Measurements from ENCODE around the gene SRSF6.
"Not testable (repeated sequence)": the region's sequence is repeated elsewhere in the genome, so short reads cannot be mapped to it uniquely, and the experiment has no call there.

The SRSF6 gene

DNA sequence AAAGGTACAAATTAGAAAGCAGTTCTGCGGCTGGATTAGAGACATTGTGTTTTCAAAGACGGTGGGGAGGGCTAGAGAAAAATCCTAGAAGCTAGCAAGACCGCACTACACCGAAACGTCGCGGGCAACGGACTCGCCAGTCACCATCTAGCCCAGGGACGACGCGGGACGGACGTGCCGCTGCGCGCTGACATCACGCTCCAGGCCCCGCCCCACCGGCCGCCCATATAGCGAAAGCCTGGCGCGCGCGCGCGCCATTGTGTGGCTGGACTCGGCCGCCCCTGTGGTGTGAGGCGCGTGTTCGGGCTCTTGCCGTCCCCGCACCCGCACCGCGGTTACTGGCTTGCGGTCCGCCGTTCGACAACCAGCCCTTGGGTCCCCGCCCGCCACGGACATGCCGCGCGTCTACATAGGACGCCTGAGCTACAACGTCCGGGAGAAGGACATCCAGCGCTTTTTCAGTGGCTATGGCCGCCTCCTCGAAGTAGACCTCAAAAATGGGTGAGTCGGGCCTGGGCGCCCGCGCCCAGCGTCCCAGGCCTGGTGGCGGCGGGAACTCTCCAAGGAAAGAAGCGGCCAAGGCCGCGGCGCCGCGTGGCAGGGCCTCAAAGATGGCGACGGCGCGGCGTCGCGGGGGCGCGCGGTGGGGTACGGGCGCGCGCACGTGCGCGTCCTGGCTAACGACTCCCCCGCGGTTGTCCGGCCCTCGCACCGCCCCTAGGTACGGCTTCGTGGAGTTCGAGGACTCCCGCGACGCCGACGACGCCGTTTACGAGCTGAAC, at the start of gene SRSF6:
SRSF6 (plus strand) TSS at position 257 of the 782 bp plus-strand sequence; CDS start at position 395, 138 bp downstream.
- peaks cover 40% of the 10 kb centered on the region for H3K36me3 ChIP-seq (ENCODE audit: control insufficient read depth, insufficient read depth, low read length)
- peak within 1 kb of the TSS; percentile 100 for H3K27ac ChIP-seq (ENCODE audit: low read depth, low read length)
- H3K9me3 ChIP-seq (ENCODE audit: control insufficient read depth, insufficient read depth, low read depth, low read length) = no peaks in the 10 kb centered on the region
- H3K4me1 ChIP-seq (ENCODE audit: control insufficient read depth, insufficient read depth, low read length) = 0 out of 2 replicates have a peak, but pooled peaks cover 4% of the 10 kb centered on the region
- peak within 1 kb of the TSS; percentile 87 for H3K4me3 ChIP-seq (ENCODE audit: low read depth, low read length)
- H3K9ac ChIP-seq (ENCODE audit: low read length) = peak within 1 kb of the TSS; percentile 100
- H3K27me3 ChIP-seq (ENCODE audit: control insufficient read depth, insufficient read depth, low read length) = no peaks in the 10 kb centered on the region

- Histone ChIP-seq H3K27ac (ENCODE audit: low read depth, low read length) (no peak overlapping the region), H3K9me3 (ENCODE audit: control insufficient read depth, insufficient read depth, low read depth, low read length) (peaks cover 16% of the 10 kb centered on the region; the same call in 1 of the 2 replicates), H3K4me3 (ENCODE audit: low read depth, low read length) (no peak overlapping the region), H3K36me3 (ENCODE audit: control insufficient read depth, insufficient read depth, low read length) (no peaks in the 10 kb centered on the region), H3K9ac (ENCODE audit: low read length) (no peak overlapping the region), H3K27me3 (ENCODE audit: control insufficient read depth, insufficient read depth, low read length) (peaks cover 8% of the 10 kb centered on the region; the same call in 1 of the 2 replicates), H3K4me1 (ENCODE audit: control insufficient read depth, insufficient read depth, low read length) (no peaks in the 10 kb centered on the region)
Measured at GRCh38 chr20:43408848-43409576, 48.7 kb upstream of the SRSF6 start.

DNA sequence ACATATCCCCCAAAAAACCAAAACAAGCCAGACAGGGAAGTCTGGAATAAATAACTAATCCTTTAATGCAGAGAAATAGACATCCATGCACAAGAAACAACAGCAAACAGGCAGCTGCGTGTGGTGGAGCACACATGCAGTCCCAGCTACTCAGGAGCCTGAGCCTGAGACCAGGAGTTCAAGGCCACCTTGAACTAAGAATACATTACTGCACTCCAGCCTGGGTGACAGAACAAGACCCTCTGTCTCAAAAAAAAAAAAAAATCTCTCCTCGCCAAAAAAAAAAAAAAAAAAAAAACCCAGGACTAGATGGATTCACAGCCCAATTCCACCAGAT, 48.2 kb upstream of the SRSF6 start:
- Histone ChIP-seq H3K4me1 (ENCODE audit: control insufficient read depth, insufficient read depth, low read length) (no peaks in the 10 kb centered on the region), H3K9me3 (ENCODE audit: control insufficient read depth, insufficient read depth, low read depth, low read length) (peaks cover 16% of the 10 kb centered on the region; the same call in 1 of the 2 replicates)

DNA sequence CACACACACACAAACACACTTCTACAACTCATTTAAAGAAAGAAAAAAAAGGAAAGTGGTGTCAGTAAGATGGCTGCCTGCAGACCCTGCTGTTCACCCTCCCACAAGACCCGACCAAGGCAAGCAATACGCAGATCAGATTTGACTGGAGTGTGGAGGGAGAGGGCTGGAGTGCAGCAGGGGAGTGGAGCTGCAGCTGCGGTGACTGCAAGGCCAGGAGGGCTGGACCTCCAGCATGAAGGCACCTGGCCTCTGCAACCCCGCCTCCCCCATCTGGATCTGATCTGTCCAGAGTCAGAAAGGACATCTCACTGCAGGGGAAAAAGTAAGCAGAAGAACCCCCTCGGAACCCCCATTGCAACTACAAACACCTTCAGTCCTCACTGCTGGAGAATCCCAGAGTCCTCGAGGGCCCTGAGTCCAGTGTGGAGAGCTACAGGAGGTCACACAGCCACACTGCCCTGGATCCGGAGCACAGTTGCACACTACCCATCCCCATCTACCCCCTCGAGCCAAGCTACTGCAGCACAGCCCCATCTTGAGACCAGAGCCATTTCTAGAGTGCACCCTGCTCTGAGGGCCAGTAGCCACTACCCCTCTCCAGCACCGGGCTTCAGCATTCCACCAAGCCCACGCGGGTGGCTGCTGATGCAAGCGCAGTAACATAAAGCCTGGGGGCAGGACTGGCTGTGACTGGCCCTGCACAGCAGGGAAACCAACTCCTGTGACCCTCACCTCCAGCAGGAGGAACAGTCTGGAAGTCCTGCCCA, 41.9 kb upstream of the SRSF6 start:
- Histone ChIP-seq H3K27me3 (ENCODE audit: control insufficient read depth, insufficient read depth, low read length) (no peaks in the 10 kb centered on the region), H3K4me3 (ENCODE audit: low read depth, low read length) (no peak overlapping the region), H3K9me3 (ENCODE audit: control insufficient read depth, insufficient read depth, low read depth, low read length) (peaks cover 21% of the 10 kb centered on the region), H3K4me1 (ENCODE audit: control insufficient read depth, insufficient read depth, low read length) (peaks cover 10% of the 10 kb centered on the region; the same call in 1 of the 2 replicates), H3K36me3 (ENCODE audit: control insufficient read depth, insufficient read depth, low read length) (no peaks in the 10 kb centered on the region), H3K9ac (ENCODE audit: low read length) (no peak overlapping the region), H3K27ac (ENCODE audit: low read depth, low read length) (no peak overlapping the region)

More for the DNA sequence above, 48.2 kb upstream of the SRSF6 start:
- H3K36me3 ChIP-seq (ENCODE audit: control insufficient read depth, insufficient read depth, low read length) = no peaks in the 10 kb centered on the region
- no peak overlapping the region for H3K9ac ChIP-seq (ENCODE audit: low read length)
- no peak overlapping the region for H3K4me3 ChIP-seq (ENCODE audit: low read depth, low read length)
- H3K27me3 ChIP-seq (ENCODE audit: control insufficient read depth, insufficient read depth, low read length) = peaks cover 8% of the 10 kb centered on the region; the same call in 1 of the 2 replicates
- H3K27ac ChIP-seq (ENCODE audit: low read depth, low read length) = no peak overlapping the region

DNA sequence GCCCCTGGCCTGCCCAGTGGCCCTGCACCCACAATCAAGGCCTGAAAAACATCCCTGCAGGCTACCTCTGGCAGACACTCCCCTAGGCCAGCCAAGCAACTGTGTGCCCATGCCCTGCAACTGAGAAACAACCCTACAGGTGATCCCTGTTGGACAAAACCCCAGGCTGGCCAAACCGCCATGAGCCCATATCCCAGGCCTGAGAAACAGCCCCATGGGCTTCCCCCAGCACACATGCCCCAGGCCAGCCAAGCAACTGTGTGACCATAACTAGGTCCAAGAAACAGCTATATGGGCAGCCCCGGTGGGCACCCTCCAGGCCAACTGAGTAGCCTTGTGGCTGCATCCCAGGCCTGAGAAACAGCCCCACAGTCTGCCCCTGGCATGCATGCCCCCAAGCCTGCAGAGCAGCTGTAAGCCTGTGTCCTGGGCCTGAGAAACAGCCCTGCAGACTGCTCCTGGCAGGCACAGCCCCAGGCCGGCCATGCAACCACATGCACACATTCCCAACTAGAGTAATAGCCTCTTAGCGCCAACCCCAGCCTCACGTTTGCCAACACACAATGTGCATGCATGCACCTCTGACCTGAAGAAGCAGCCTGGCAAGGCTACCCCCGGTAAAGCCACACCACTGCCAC, 41.0 kb upstream of the SRSF6 start:
- Histone ChIP-seq H3K9ac (ENCODE audit: low read length) (no peak overlapping the region), H3K27me3 (ENCODE audit: control insufficient read depth, insufficient read depth, low read length) (no peaks in the 10 kb centered on the region)

DNA sequence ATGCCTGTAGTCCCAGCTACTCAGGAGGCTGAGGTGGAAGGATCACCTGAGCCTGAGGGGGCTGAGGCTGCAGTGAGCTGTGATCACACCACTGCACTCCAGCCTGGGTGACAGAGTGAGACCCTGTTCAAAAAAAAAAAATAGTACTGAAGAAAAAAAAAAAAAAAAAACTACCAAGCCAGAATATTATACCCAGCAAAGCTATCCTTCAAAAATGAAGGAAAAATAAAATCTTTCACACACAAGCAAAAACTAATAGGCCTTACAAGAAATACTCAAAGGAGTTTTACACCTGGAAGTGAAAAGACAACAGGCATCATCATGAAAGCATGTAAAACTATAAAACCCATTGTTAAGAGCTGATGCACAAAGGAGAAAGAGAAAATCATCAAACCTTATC, 37.5 kb upstream of the SRSF6 start:
- H3K9me3 ChIP-seq (ENCODE audit: control insufficient read depth, insufficient read depth, low read depth, low read length) = peaks cover 24% of the 10 kb centered on the region
- H3K4me1 ChIP-seq (ENCODE audit: control insufficient read depth, insufficient read depth, low read length) = peaks cover 10% of the 10 kb centered on the region; the same call in 1 of the 2 replicates
- H3K36me3 ChIP-seq (ENCODE audit: control insufficient read depth, insufficient read depth, low read length) = no peaks in the 10 kb centered on the region
- H3K27me3 ChIP-seq (ENCODE audit: control insufficient read depth, insufficient read depth, low read length) = peaks cover 8% of the 10 kb centered on the region; the same call in 1 of the 2 replicates
- H3K4me3 ChIP-seq (ENCODE audit: low read depth, low read length) = no peak overlapping the region
- H3K27ac ChIP-seq (ENCODE audit: low read depth, low read length) = no peak overlapping the region
- no peak overlapping the region for H3K9ac ChIP-seq (ENCODE audit: low read length)

More for the DNA sequence above, 41.0 kb upstream of the SRSF6 start:
- H3K4me1 ChIP-seq (ENCODE audit: control insufficient read depth, insufficient read depth, low read length) = peaks cover 10% of the 10 kb centered on the region; the same call in 1 of the 2 replicates
- H3K9me3 ChIP-seq (ENCODE audit: control insufficient read depth, insufficient read depth, low read depth, low read length) = peaks cover 23% of the 10 kb centered on the region
- no peak overlapping the region for H3K27ac ChIP-seq (ENCODE audit: low read depth, low read length)
- H3K36me3 ChIP-seq (ENCODE audit: control insufficient read depth, insufficient read depth, low read length) = no peaks in the 10 kb centered on the region
- H3K4me3 ChIP-seq (ENCODE audit: low read depth, low read length) = no peak overlapping the region

- not testable (repeated sequence) for H3K4me3 ChIP-seq (ENCODE audit: low read depth, low read length); H3K36me3 ChIP-seq (ENCODE audit: control insufficient read depth, insufficient read depth, low read length); H3K27ac ChIP-seq (ENCODE audit: low read depth, low read length); H3K4me1 ChIP-seq (ENCODE audit: control insufficient read depth, insufficient read depth, low read length); H3K27me3 ChIP-seq (ENCODE audit: control insufficient read depth, insufficient read depth, low read length); H3K9ac ChIP-seq (ENCODE audit: low read length)
- H3K9me3 ChIP-seq (ENCODE audit: control insufficient read depth, insufficient read depth, low read depth, low read length) = peaks cover 24% of the 10 kb centered on the region
Measured at GRCh38 chr20:43420913-43421312, 36.8 kb upstream of the SRSF6 start.

DNA sequence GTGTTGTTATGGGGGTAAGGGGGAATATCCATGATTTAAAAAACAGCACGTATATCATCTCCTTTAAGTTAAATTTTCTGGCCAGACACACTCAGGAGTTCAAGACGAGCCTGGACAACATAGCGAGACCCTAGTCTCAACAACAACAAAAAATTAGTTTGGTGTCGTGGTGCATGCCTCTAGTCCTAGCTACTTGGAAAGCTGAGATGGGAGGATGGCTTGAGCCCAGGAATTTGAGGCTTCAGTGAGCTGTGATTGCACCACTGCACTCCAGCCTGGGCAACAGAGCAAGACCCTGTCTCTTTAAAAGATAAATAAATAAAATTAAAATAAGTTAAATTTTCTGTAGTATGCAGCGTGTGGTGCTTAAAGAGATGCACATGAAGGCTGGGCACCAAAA, 31.5 kb upstream of the SRSF6 start:
- Histone ChIP-seq H3K4me1 (ENCODE audit: control insufficient read depth, insufficient read depth, low read length) (peaks cover 12% of the 10 kb centered on the region), H3K36me3 (ENCODE audit: control insufficient read depth, insufficient read depth, low read length) (no peaks in the 10 kb centered on the region), H3K4me3 (ENCODE audit: low read depth, low read length) (no peak overlapping the region), H3K27me3 (ENCODE audit: control insufficient read depth, insufficient read depth, low read length) (peaks cover 14% of the 10 kb centered on the region; the same call in 1 of the 2 replicates), H3K9me3 (ENCODE audit: control insufficient read depth, insufficient read depth, low read depth, low read length) (0 out of 2 replicates have a peak, but pooled peaks cover 5% of the 10 kb centered on the region), H3K27ac (ENCODE audit: low read depth, low read length) (no peak overlapping the region), H3K9ac (ENCODE audit: low read length) (no peak overlapping the region)

GRCh38 chr20:43430265-43431133, 27.2 kb upstream of the SRSF6 start:
- H3K9ac ChIP-seq (ENCODE audit: low read length) = no peak overlapping the region
- H3K27me3 ChIP-seq (ENCODE audit: control insufficient read depth, insufficient read depth, low read length) = 0 out of 2 replicates have a peak, but pooled peaks cover 6% of the 10 kb centered on the region
- H3K27ac ChIP-seq (ENCODE audit: low read depth, low read length) = no peak overlapping the region
- no peaks in the 10 kb centered on the region for H3K9me3 ChIP-seq (ENCODE audit: control insufficient read depth, insufficient read depth, low read depth, low read length)
- H3K4me1 ChIP-seq (ENCODE audit: control insufficient read depth, insufficient read depth, low read length) = peaks cover 12% of the 10 kb centered on the region
- peak overlapping the region; percentile 39 for H3K4me3 ChIP-seq (ENCODE audit: low read depth, low read length)
- H3K36me3 ChIP-seq (ENCODE audit: control insufficient read depth, insufficient read depth, low read length) = no peaks in the 10 kb centered on the region

Data from HUES6 (cell line).